ENCODE data around the gene EHD3. TPM values are rescaled to one million over a fixed set of nuclear protein-coding genes. Genes with fewer than 3 reads are reported as not detected.

EHD3 gene
- total and polyA plus RNA-seq, 2 of the 8 experiments (the other 6 are each of a cell fraction or from before 2014, with no cell fraction given): 9.3 to 12.0 TPM

GRCh38 chr2:31232586-31232985 lies 1.4 kb upstream of the EHD3 start:
- H4K20me1 ChIP-seq (replicated peaks in 1 of 2; ENCODE audit: control insufficient read depth in 1 of 2, insufficient read depth in 2 of 2, low read length in 2 of 2): peaks cover 0 to 1% of the 10 kb centered on the region in 2 experiments
- H3K23ac ChIP-seq (ENCODE audit: insufficient read length): no peak overlapping the region
- H3K9me3 ChIP-seq (ENCODE audit: insufficient read depth in 2 of 2, low read depth in 1 of 2, low read length in 1 of 2): no peaks in the 10 kb centered on the region
- no peak overlapping the region for H3K4ac ChIP-seq (replicated peaks; ENCODE audit: insufficient read length, low read depth, low read length)
- H2BK20ac ChIP-seq (ENCODE audit: low read length): no peak overlapping the region
- H3K14ac ChIP-seq (ENCODE audit: insufficient read length): no peak overlapping the region
- H3K4me1 ChIP-seq (replicated peaks in 1 of 4; ENCODE audit: control insufficient read depth in 3 of 4, insufficient read depth in 4 of 4, low read length in 3 of 4): peaks cover 4 to 6% (median 4%) of the 10 kb centered on the region in 4 experiments; a peak in 5 of 7 replicates
- no peaks in the 10 kb centered on the region for H3K36me3 ChIP-seq (ENCODE audit: control insufficient read depth in 2 of 4, insufficient read depth in 4 of 4, low read length in 3 of 4)
- no peak overlapping the region for H3K18ac ChIP-seq (ENCODE audit: extremely low read depth, low read length)
- peaks cover 5% of the 10 kb centered on the region; the same call in 1 of the 2 replicates for H3K23me2 ChIP-seq (ENCODE audit: low read depth, low read length)
- ChIA-PET CTCF (ENCODE audit: partially characterized antibody) (interaction anchor here (1.5 to 3.3 kb wide), 6 partner anchors 10 to 133 kb away, joined by 3 to 30 read pairs (median 8); no protein-coding TSS in a partner anchor), POLR2A (ENCODE audit: partially characterized antibody) (no interaction called here)
- no peak overlapping the region for H2BK12ac ChIP-seq (ENCODE audit: low read depth, low read length)
- no peak overlapping the region for H2AFZ ChIP-seq (ENCODE audit: low read length)
- H2BK5ac ChIP-seq (ENCODE audit: low read depth, low read length): no peak overlapping the region
- no peak overlapping the region for H3K4me2 ChIP-seq (ENCODE audit: insufficient read depth in 1 of 2, low read depth in 2 of 2, low read length in 2 of 2)
- no peaks in the 10 kb centered on the region for H3K79me2 ChIP-seq (ENCODE audit: control insufficient read depth in 1 of 2, insufficient read depth in 2 of 2, low read length in 2 of 2)
- no peak overlapping the region for H3K27ac ChIP-seq (ENCODE audit: low read depth, low read length)
- H2BK120ac ChIP-seq (replicated peaks; ENCODE audit: low read depth, low read length): no peak overlapping the region
- H3K9ac ChIP-seq (replicated peaks in 1 of 4; ENCODE audit: extremely low read depth in 1 of 4, low read depth in 3 of 4, low read length in 3 of 4): no peak overlapping the region
- H3K79me1 ChIP-seq (ENCODE audit: low read depth, low read length): no peaks in the 10 kb centered on the region
- no peak overlapping the region for H2AK5ac ChIP-seq (ENCODE audit: low read depth, low read length)
- WGBS, 2 experiments (ENCODE audit: extremely low coverage in 1 of 2, insufficient coverage in 1 of 2, insufficient read length in 1 of 2, insufficient replicate concordance in 2 of 2, low coverage in 1 of 2, low lambda C conversion rate in 2 of 2, missing lambda C conversion rate in 1 of 2): 91% methylated on average over 4 of the region's 4 CpGs; no CpG with 5 or more reads in 1 of the 2 experiments
- H4K8ac ChIP-seq (ENCODE audit: extremely low read depth, insufficient read depth, low read length): no peak overlapping the region
- H2BK15ac ChIP-seq (ENCODE audit: low read length): no peak overlapping the region
- no peak for FAIRE-seq
- DNase-seq (ENCODE audit: low read depth in 1 of 2, low spot score in 2 of 2): no peak
- H3K27me3 ChIP-seq (replicated peaks in 1 of 4; ENCODE audit: control insufficient read depth in 3 of 4, extremely low read depth in 1 of 4, insufficient read depth in 3 of 4, low read length in 3 of 4): peaks cover 0 to 8% (median 5%) of the 10 kb centered on the region in 4 experiments; a peak in 4 of 7 replicates
- no peak overlapping the region for H4K5ac ChIP-seq (ENCODE audit: insufficient read length, low read depth, low read length)
- no peak overlapping the region for H4K91ac ChIP-seq (replicated peaks; ENCODE audit: insufficient read length, low read length)
- no peak overlapping the region for H3K56ac ChIP-seq (replicated peaks; ENCODE audit: insufficient read length, low read depth, low read length)
- H3K4me3 ChIP-seq (ENCODE audit: extremely low read depth in 1 of 4, insufficient read depth in 2 of 4, low read depth in 3 of 4, low read length in 4 of 4): no peak overlapping the region
- TF ChIP-seq POU5F1 (IDR thresholded peaks at IDR 0.05; ENCODE audit: low read depth, low read length): no peak
- TF ChIP-seq EP300 (IDR thresholded peaks at IDR 0.05; ENCODE audit: borderline replicate concordance in 1 of 2, low read depth in 2 of 2, low read length in 2 of 2): no peak
- no peak for TF ChIP-seq PHF8 (conservative IDR thresholded peaks at IDR 0.05; ENCODE audit: low read depth, low read length)
- no peak for TF ChIP-seq NRF1 (IDR thresholded peaks at IDR 0.05; ENCODE audit: low read depth, low read length)
- TF ChIP-seq ZNF274 (IDR thresholded peaks at IDR 0.05; ENCODE audit: borderline replicate concordance, extremely low read depth, low read length): no peak
- TF ChIP-seq YY1 (IDR thresholded peaks at IDR 0.05; ENCODE audit: low read depth, low read length): no peak
- TF ChIP-seq EGR1 (IDR thresholded peaks at IDR 0.05; ENCODE audit: borderline replicate concordance, low read depth, low read length): no peak
- no peak for TF ChIP-seq CTBP2 (IDR thresholded peaks at IDR 0.05; ENCODE audit: borderline replicate concordance, insufficient read depth, insufficient read length, low read length)
- TF ChIP-seq JUN (IDR thresholded peaks at IDR 0.05; ENCODE audit: low read depth, low read length): no peak
- no peak for TF ChIP-seq POLR2AphosphoS5 (IDR thresholded peaks at IDR 0.05; ENCODE audit: low read depth, low read length)
- TF ChIP-seq USF2 (IDR thresholded peaks at IDR 0.05; ENCODE audit: low read length): no peak
- TF ChIP-seq TCF12 (IDR thresholded peaks at IDR 0.05; ENCODE audit: low read depth, low read length): no peak

Measured in H1 (cell line).